ENCODE results near the gene AGFG1.

Gene AGFG1

GRCh38 chr2:227570615-227571014 lies 98.7 kb downstream of the AGFG1 start:
- no peaks in the 10 kb centered on the region for H3K79me2 ChIP-seq (ENCODE audit: insufficient read depth, low read depth)
- no peaks in the 10 kb centered on the region for H3K36me3 ChIP-seq (ENCODE audit: insufficient read depth)
- H3K4me1 ChIP-seq (ENCODE audit: low read depth, poor library complexity, severe bottlenecking) = no peaks in the 10 kb centered on the region
- no peak overlapping the region for H3K4me3 ChIP-seq (IDR thresholded peaks at IDR 0.05; ENCODE audit: insufficient read depth, low read depth, low read length)
- no peak overlapping the region for H3K9ac ChIP-seq
- no peaks in the 10 kb centered on the region for H4K20me1 ChIP-seq (ENCODE audit: insufficient read depth)
- no peaks in the 10 kb centered on the region for H3K27me3 ChIP-seq (ENCODE audit: insufficient read depth, low read depth)
- H3K27ac ChIP-seq = no peak overlapping the region
- no peak overlapping the region for H2AFZ ChIP-seq (ENCODE audit: low read depth)
- H3K4me2 ChIP-seq = no peak overlapping the region
- TF ChIP-seq CTCF (conservative IDR thresholded peaks at IDR 0.05; ENCODE audit: low read depth, low read length) = no peak

GRCh38 chr2:227576110-227576509 lies 104.2 kb downstream of the AGFG1 start:
- Histone ChIP-seq H3K4me3 (IDR thresholded peaks at IDR 0.05; ENCODE audit: insufficient read depth, low read depth, low read length) (no peak overlapping the region), H3K27ac (no peak overlapping the region), H3K4me1 (ENCODE audit: low read depth, poor library complexity, severe bottlenecking) (no peaks in the 10 kb centered on the region), H3K9ac (no peak overlapping the region), H4K20me1 (ENCODE audit: insufficient read depth) (no peaks in the 10 kb centered on the region), H3K36me3 (ENCODE audit: insufficient read depth) (no peaks in the 10 kb centered on the region), H2AFZ (ENCODE audit: low read depth) (no peak overlapping the region), H3K27me3 (ENCODE audit: insufficient read depth, low read depth) (no peaks in the 10 kb centered on the region), H3K4me2 (no peak overlapping the region), H3K79me2 (ENCODE audit: insufficient read depth, low read depth) (no peaks in the 10 kb centered on the region)
- TF ChIP-seq CTCF (conservative IDR thresholded peaks at IDR 0.05; ENCODE audit: low read depth, low read length) = no peak

- H3K27me3 ChIP-seq (ENCODE audit: insufficient read depth, low read depth) = no peaks in the 10 kb centered on the region
- no peak overlapping the region for H3K4me3 ChIP-seq (IDR thresholded peaks at IDR 0.05; ENCODE audit: insufficient read depth, low read depth, low read length)
- H3K4me2 ChIP-seq = no peak overlapping the region
- no peaks in the 10 kb centered on the region for H3K4me1 ChIP-seq (ENCODE audit: low read depth, poor library complexity, severe bottlenecking)
- H3K36me3 ChIP-seq (ENCODE audit: insufficient read depth) = no peaks in the 10 kb centered on the region
- no peak overlapping the region for H3K9ac ChIP-seq
- TF ChIP-seq CTCF (conservative IDR thresholded peaks at IDR 0.05; ENCODE audit: low read depth, low read length) = no peak
- H4K20me1 ChIP-seq (ENCODE audit: insufficient read depth) = no peaks in the 10 kb centered on the region
- H2AFZ ChIP-seq (ENCODE audit: low read depth) = no peak overlapping the region
- H3K27ac ChIP-seq = no peak overlapping the region
- H3K79me2 ChIP-seq (ENCODE audit: insufficient read depth, low read depth) = no peaks in the 10 kb centered on the region
Observed at GRCh38 chr2:227576812-227577211, 104.9 kb downstream of the AGFG1 start.

GRCh38 chr2:227577555-227577954 lies 105.6 kb downstream of the AGFG1 start:
- Histone ChIP-seq H3K4me3 (IDR thresholded peaks at IDR 0.05; ENCODE audit: insufficient read depth, low read depth, low read length) (no peak overlapping the region), H3K4me2 (no peak overlapping the region), H2AFZ (ENCODE audit: low read depth) (no peak overlapping the region), H3K79me2 (ENCODE audit: insufficient read depth, low read depth) (no peaks in the 10 kb centered on the region), H3K4me1 (ENCODE audit: low read depth, poor library complexity, severe bottlenecking) (no peaks in the 10 kb centered on the region), H3K27me3 (ENCODE audit: insufficient read depth, low read depth) (no peaks in the 10 kb centered on the region), H3K9ac (no peak overlapping the region), H3K27ac (no peak overlapping the region), H3K36me3 (ENCODE audit: insufficient read depth) (no peaks in the 10 kb centered on the region), H4K20me1 (ENCODE audit: insufficient read depth) (no peaks in the 10 kb centered on the region)
- no peak for TF ChIP-seq CTCF (conservative IDR thresholded peaks at IDR 0.05; ENCODE audit: low read depth, low read length)

GRCh38 chr2:227578642-227579041 lies 106.7 kb downstream of the AGFG1 start:
- no peak overlapping the region for H3K9ac ChIP-seq
- H2AFZ ChIP-seq (ENCODE audit: low read depth) = no peak overlapping the region

More at GRCh38 chr2:227578642-227579041, 106.7 kb downstream of the AGFG1 start:
- Histone ChIP-seq H3K27ac (no peak overlapping the region), H3K36me3 (ENCODE audit: insufficient read depth) (no peaks in the 10 kb centered on the region), H3K79me2 (ENCODE audit: insufficient read depth, low read depth) (no peaks in the 10 kb centered on the region), H3K4me1 (ENCODE audit: low read depth, poor library complexity, severe bottlenecking) (no peaks in the 10 kb centered on the region), H4K20me1 (ENCODE audit: insufficient read depth) (no peaks in the 10 kb centered on the region), H3K4me3 (IDR thresholded peaks at IDR 0.05; ENCODE audit: insufficient read depth, low read depth, low read length) (no peak overlapping the region), H3K27me3 (ENCODE audit: insufficient read depth, low read depth) (no peaks in the 10 kb centered on the region), H3K4me2 (no peak overlapping the region)
- TF ChIP-seq CTCF (conservative IDR thresholded peaks at IDR 0.05; ENCODE audit: low read depth, low read length) = no peak
